Measurements from ENCODE around the gene PITPNM3.

GRCh38 chr17:6506679-6507231 is 49.6 kb downstream of the PITPNM3 start:
- TF ChIP-seq POLR2A (IDR thresholded peaks at IDR 0.05) (no peak), CTCF (IDR thresholded peaks at IDR 0.05) (no peak)
